Panc1 (cell line): Measurements from ENCODE around the gene ZBTB12.

ENCODE experiments used
- CTCF ChIP-seq: fragments of 450-650 bp; IDR thresholded peaks from 2 replicates; pipeline ENCODE4 v1.5.1; 2017; ENCODE audit warnings: mild to moderate bottlenecking
- POLR2AphosphoS5 ChIP-seq: IDR thresholded peaks from 2 replicates; pipeline ENCODE4 v1.6.1; 2012; ENCODE audit warnings: mild to moderate bottlenecking, low read depth, low read length, moderate library complexity
- REST ChIP-seq, 2 experiments: IDR thresholded peaks; 2 replicates each; pipeline ENCODE4 v1.6.1; 2011 to 2012; ENCODE audit warnings: low read depth in 2 of 2, control low read depth in 1 of 2, low read length in 1 of 2, mild to moderate bottlenecking in 1 of 2, moderate library complexity in 1 of 2; ENCODE audit not compliant: insufficient read depth in 1 of 2
- TCF7L2 ChIP-seq: IDR thresholded peaks from 2 replicates; pipeline ENCODE4 v1.6.1; 2011; ENCODE audit warnings: mild to moderate bottlenecking, low read depth, low read length, inconsistent platforms

- TF ChIP-seq REST (IDR thresholded peaks at IDR 0.05; ENCODE audit: insufficient read depth in 1 of 2, low read depth in 2 of 2, low read length in 1 of 2) (no peak), CTCF (no peak), POLR2AphosphoS5 (no peak), TCF7L2 (no peak)
Measured at GRCh38 chr6:31943742-31944141, 41.9 kb upstream of the ZBTB12 start.
